B cell (primary cell): ENCODE results near the gene VAPB. TPM values are rescaled to one million over a fixed set of nuclear protein-coding genes. Genes with fewer than 3 reads are reported as not detected.

Experiments
- ATAC-seq: fragments of 200-7000 bp; cut with Tn5 transposase; one replicate; pipeline ENCODE4 v1.10.0; 2021; ENCODE audit warnings: low read depth, mild to moderate bottlenecking, moderate number of reproducible peaks, moderate library complexity
- CTCF ChIA-PET: fragments of 350-600 bp; sonication (Branson Sonifier 250); formaldehyde crosslinking; loops from one replicate; lab custom pipeline; 2021; ENCODE audit warnings: antibody characterized with exemption, inconsistent platforms; lab: Charles Lee
- POLR2A ChIA-PET: fragments of 350-600 bp; sonication (Branson Sonifier 250); formaldehyde crosslinking; loops from one replicate; lab custom pipeline; 2021; ENCODE audit warnings: antibody characterized with exemption; lab: Charles Lee
- DNase-seq: peaks from one replicate; pipeline ENCODE4 v3.0.0; 2013
- H2AFZ ChIP-seq: 2 replicates; pipeline ENCODE4 v1.6.1; 2012; ENCODE audit warnings: mild to moderate bottlenecking, low read depth, low read length; ENCODE audit not compliant: insufficient read depth, poor library complexity, severe bottlenecking
- H3K27ac ChIP-seq, 2 donors: 1 replicate in 1 of 2; 2 replicates in 1 of 2; pipeline ENCODE4 v1.5.1; 2012 to 2013; ENCODE audit warnings: low read length in 2 of 2, mild to moderate bottlenecking in 2 of 2, moderate library complexity in 1 of 2
- H3K27me3 ChIP-seq, 4 experiments: fragments of 200-600 bp in 1 of 4; sonication (generic) in 1 of 4; replicated peaks in 1 of 4; 1 replicate in 2 of 4; 2 replicates in 2 of 4; pipeline versions ENCODE4 v1.6.1 to v1.7.0; 2013 to 2016; ENCODE audit warnings: low read length in 3 of 4, mild to moderate bottlenecking in 2 of 4, mixed read lengths in 1 of 4, moderate library complexity in 1 of 4; ENCODE audit not compliant: insufficient read depth in 4 of 4, control insufficient read depth in 3 of 4; ENCODE audit errors: control extremely low read depth in 1 of 4
- H3K36me3 ChIP-seq, 2 experiments: replicated peaks in 1 of 2; 1 replicate in 1 of 2; 2 replicates in 1 of 2; pipeline versions ENCODE4 v1.6.1 to v1.7.1; 2013; ENCODE audit warnings: low read length in 1 of 2; ENCODE audit not compliant: insufficient read depth in 2 of 2, control insufficient read depth in 1 of 2; ENCODE audit errors: control extremely low read depth in 1 of 2, extremely low read depth in 1 of 2
- H3K4me1 ChIP-seq, 2 donors: fragments of 200-600 bp in 1 of 2; sonication (generic) in 1 of 2; 1 replicate in 1 of 2; 2 replicates in 1 of 2; pipeline versions ENCODE4 v1.5.1 to v1.6.1; 2013 to 2017; ENCODE audit warnings: low read length in 2 of 2; ENCODE audit not compliant: control insufficient read depth in 2 of 2, insufficient read depth in 2 of 2
- H3K4me2 ChIP-seq: replicated peaks from 2 replicates; pipeline ENCODE3; 2012; ENCODE audit warnings: mild to moderate bottlenecking, low read depth, low read length; ENCODE audit not compliant: poor library complexity, severe bottlenecking
- H3K4me3 ChIP-seq, 5 experiments: fragments of 200-600 bp in 1 of 5; sonication (generic) in 1 of 5; 1 replicate in 3 of 5; 2 replicates in 2 of 5; pipeline versions ENCODE4 v1.5.1 to v1.7.0; 2011 to 2016; ENCODE audit warnings: low read length in 4 of 5, mild to moderate bottlenecking in 4 of 5, low read depth in 2 of 5, control low read depth in 1 of 5, moderate library complexity in 1 of 5; ENCODE audit not compliant: insufficient read depth in 1 of 5; ENCODE audit errors: control extremely low read depth in 1 of 5, extremely low read depth in 1 of 5
- H3K79me2 ChIP-seq: fragments of 200-600 bp; sonication (generic); one replicate; pipeline ENCODE4 v1.6.0; 2016; ENCODE audit warnings: low read length; ENCODE audit not compliant: control insufficient read depth, insufficient read depth
- H3K9ac ChIP-seq: fragments of 200-600 bp; sonication (generic); 2 replicates; pipeline ENCODE4 v1.6.1; 2017; ENCODE audit warnings: mild to moderate bottlenecking, low read length, moderate library complexity
- H3K9me3 ChIP-seq, 3 donors: one replicate each; pipeline versions ENCODE4 v1.6.1 to v1.7.1; 2013; ENCODE audit warnings: low read length in 2 of 3; ENCODE audit not compliant: control insufficient read depth in 2 of 3, insufficient read depth in 1 of 3; ENCODE audit errors: control extremely low read depth in 1 of 3
- H4K20me1 ChIP-seq: 2 replicates; pipeline ENCODE4 v1.6.0; 2012; ENCODE audit warnings: mild to moderate bottlenecking, low read length; ENCODE audit not compliant: insufficient read depth, control insufficient read depth, poor library complexity, severe bottlenecking
- H3K27ac Mint-ChIP-seq: one replicate; pipeline ENCODE4 v1.8.0; 2021; ENCODE audit warnings: mixed read lengths
- H3K27me3 Mint-ChIP-seq: one replicate; pipeline ENCODE4 v1.8.0; 2021; ENCODE audit warnings: mixed read lengths
- H3K4me1 Mint-ChIP-seq: one replicate; pipeline ENCODE4 v1.8.0; 2021; ENCODE audit warnings: mixed read lengths
- H3K4me3 Mint-ChIP-seq: one replicate; pipeline ENCODE4 v1.8.0; 2021; ENCODE audit warnings: mixed read lengths
- H3K9me3 Mint-ChIP-seq: one replicate; pipeline ENCODE4 v1.8.0; 2022; ENCODE audit warnings: mixed read lengths; ENCODE audit not compliant: insufficient read depth
- EZH2 ChIP-seq: IDR thresholded peaks from 2 replicates; pipeline ENCODE4 v1.6.1; 2012; ENCODE audit warnings: borderline replicate concordance, low read depth, mild to moderate bottlenecking, moderate library complexity, low read length; ENCODE audit not compliant: insufficient read depth, poor library complexity, severe bottlenecking
- WGBS: methylation state at CpG from one replicate; pipeline ENCODE4 v1.1.5; 2013; ENCODE audit warnings: missing lambda C conversion rate; ENCODE audit not compliant: insufficient coverage; 5-methylcytosine and 5-hydroxymethylcytosine counted together
- intact Hi-C: fragments of 100-400 bp; cut with micrococcal nuclease; formaldehyde crosslinking; loops from one replicate; pipeline ENCODE4 v1.10.0; 2022
- polyA plus RNA-seq: library from polyadenylated mRNA; depleted of rRNA; stranded (reverse); fragments of >200 nt; gene quantifications from 2 replicates; pipeline ENCODE4 v1.2.3, GENCODE V29; 2012
- total RNA-seq, 2 donors: library from RNA; stranded (reverse); fragments of 120-200 nt in 1 of 2; gene quantifications; 1 replicate in 1 of 2; 2 replicates in 1 of 2; pipeline versions ENCODE4 v1.2.3 to v1.2.4, GENCODE V29; 2013 to 2022
- TF ChIP-seq, protein P1 (sequence below): fragments of 200-600 bp; IDR thresholded peaks from one replicate; pipeline ENCODE4 v1.8.0; 2022; ENCODE audit warnings: antibody characterized with exemption, mild to moderate bottlenecking

The VAPB gene
- total and polyA plus RNA-seq, 2 donors (not counting 1 experiment from before 2014, with no cell fraction given), result 19.5 to 26.4 TPM

DNA sequence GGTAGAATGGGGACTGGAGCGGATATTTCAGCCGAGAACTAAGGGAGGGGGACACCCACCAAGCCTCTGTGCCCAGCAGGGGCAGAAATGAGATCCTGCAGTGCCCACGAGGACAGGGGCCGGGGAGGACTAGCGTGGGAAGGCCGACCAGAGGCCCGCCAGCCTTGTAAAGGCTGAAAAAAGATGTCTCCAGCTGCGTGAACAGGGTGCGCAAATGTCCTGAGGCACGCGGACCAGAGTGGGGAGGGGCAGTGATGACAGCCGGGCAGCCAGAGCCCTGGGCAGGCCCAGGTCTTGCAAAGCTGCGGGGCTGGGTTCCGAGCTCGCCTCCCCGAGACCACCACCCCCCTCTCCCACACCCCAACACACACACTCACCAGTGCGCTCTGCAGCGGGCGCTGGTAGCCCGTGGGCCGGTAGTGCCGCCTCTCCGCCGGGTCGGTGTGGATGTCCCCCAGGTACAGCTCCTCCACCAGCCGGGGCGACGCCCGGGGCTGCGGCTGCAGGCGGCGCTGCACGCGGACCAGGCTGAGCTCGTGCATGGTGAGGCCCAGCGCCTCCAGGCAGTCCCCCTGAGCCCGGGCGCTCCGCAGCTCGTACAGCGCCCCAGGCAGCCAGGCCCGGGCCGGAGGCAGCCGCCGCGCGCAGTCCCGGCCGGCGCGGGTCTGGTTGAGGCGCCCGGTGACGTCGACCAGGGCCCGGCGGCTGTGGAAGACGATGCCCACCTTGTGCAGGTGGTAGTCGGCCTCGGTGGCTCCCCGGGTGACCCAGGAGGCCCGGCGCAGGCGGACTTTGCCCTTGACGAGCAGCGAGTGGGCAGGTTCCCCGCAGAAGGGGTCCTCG, 77.9 kb downstream of the VAPB start:
- POLR2A ChIA-PET, result no interaction called here
- Histone ChIP-seq H3K27me3 (peaks cover 0 to 3% (median 0%) of the 10 kb centered on the region in 4 experiments), H3K9me3 (peaks cover 0 to 8% (median 0%) of the 10 kb centered on the region in 3 donors), H3K4me3 (no peak overlapping the region), H3K79me2 (no peaks in the 10 kb centered on the region), H2AFZ (no peak overlapping the region), H4K20me1 (no peaks in the 10 kb centered on the region), H3K27ac (no peak overlapping the region), H3K4me1 (no peaks in the 10 kb centered on the region), H3K4me2 (no peak overlapping the region), H3K9ac (no peak overlapping the region), H3K36me3 (no peaks in the 10 kb centered on the region)
- DNase-seq, result no peak
- Mint-ChIP-seq H3K27ac (no peak overlapping the region), H3K4me3 (no peak overlapping the region), H3K27me3 (peaks cover 3% of the 10 kb centered on the region), H3K9me3 (no peaks in the 10 kb centered on the region), H3K4me1 (no peaks in the 10 kb centered on the region)
- CTCF ChIA-PET, result no interaction called here
- ATAC-seq, result no peak
- WGBS, result 59% methylated on average over 68 of the region's 68 CpGs
- TF ChIP-seq EZH2, result no peak
- intact Hi-C loops, result no loop called here

DNA sequence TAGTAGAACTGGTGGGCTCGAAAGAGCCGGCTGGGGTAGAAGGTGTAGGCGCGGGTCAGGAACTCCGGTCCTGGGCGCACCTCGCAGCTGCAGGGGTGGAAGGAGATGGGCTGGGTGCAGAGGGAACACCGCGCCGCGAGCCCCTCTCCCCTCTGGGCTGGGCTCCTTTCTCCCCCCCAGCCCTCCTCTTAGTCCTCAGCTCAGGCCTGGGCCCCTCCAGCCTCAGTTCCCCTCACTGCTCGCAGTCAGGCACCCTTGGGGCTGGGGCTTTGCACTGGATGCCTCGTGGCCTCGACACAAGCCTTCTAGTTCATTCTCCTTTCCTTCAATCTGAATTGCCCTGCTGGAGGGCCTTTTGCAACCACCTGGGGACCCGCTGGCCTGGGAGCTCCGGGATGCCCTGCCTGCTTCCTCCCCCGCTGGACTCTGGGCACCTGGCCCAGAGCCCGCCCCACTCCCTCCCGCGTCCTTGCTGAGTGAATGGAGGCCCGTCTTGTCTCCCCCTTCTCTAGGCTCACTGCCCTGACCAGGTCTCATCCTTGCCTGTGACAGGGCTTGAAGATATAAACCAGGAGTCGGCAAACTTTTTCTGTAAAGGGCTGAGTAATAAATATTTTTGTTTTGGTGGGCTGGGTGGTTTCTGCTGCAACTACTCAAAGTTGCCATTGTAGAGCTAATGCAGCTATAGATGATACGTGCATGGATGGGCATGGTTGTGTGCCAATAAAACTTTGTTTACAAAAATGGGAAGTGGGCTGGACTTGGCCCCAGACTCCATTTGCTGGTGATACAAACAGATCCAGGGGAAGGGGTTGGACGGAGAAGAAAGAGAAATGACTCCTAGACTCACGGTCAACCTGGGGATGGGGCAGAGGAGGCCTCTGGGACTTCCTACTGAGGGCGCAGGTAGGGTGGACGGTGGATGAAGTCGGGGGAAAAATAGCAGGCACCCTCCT, 78.8 kb downstream of the VAPB start:
- 87% methylated on average over 20 of the region's 28 CpGs for WGBS
- intact Hi-C loops, result no loop called here
- ChIA-PET POLR2A (no interaction called here), CTCF (no interaction called here)
- Histone ChIP-seq H3K4me1 (no peaks in the 10 kb centered on the region), H3K9me3 (peaks cover 0 to 4% (median 0%) of the 10 kb centered on the region in 3 donors), H2AFZ (no peak overlapping the region), H3K27me3 (peaks cover 0 to 3% (median 0%) of the 10 kb centered on the region in 4 experiments), H3K27ac (no peak overlapping the region), H3K79me2 (no peaks in the 10 kb centered on the region), H3K36me3 (no peaks in the 10 kb centered on the region), H3K4me2 (no peak overlapping the region), H3K9ac (no peak overlapping the region), H4K20me1 (no peaks in the 10 kb centered on the region), H3K4me3 (no peak overlapping the region)
- Mint-ChIP-seq H3K27ac (no peak overlapping the region), H3K4me3 (no peak overlapping the region), H3K9me3 (no peaks in the 10 kb centered on the region), H3K4me1 (no peaks in the 10 kb centered on the region), H3K27me3 (peaks cover 3% of the 10 kb centered on the region)
- ATAC-seq, result no peak
- TF ChIP-seq EZH2, result no peak
- TF ChIP-seq, protein P1, sequence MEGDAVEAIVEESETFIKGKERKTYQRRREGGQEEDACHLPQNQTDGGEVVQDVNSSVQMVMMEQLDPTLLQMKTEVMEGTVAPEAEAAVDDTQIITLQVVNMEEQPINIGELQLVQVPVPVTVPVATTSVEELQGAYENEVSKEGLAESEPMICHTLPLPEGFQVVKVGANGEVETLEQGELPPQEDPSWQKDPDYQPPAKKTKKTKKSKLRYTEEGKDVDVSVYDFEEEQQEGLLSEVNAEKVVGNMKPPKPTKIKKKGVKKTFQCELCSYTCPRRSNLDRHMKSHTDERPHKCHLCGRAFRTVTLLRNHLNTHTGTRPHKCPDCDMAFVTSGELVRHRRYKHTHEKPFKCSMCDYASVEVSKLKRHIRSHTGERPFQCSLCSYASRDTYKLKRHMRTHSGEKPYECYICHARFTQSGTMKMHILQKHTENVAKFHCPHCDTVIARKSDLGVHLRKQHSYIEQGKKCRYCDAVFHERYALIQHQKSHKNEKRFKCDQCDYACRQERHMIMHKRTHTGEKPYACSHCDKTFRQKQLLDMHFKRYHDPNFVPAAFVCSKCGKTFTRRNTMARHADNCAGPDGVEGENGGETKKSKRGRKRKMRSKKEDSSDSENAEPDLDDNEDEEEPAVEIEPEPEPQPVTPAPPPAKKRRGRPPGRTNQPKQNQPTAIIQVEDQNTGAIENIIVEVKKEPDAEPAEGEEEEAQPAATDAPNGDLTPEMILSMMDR, result no peak
- DNase-seq, result no peak
